Mucosa of descending colon (tissue), 3 donors: ENCODE measurements around the gene REX1BD. TPM values are rescaled to one million over a fixed set of nuclear protein-coding genes. Genes with fewer than 3 reads are reported as not detected.
A peak's percentile ranks its signal among the peaks of the same experiment; 100 is the strongest.
"Not testable (repeated sequence)": the region's sequence is repeated elsewhere in the genome, so short reads cannot be mapped to it uniquely, and the experiment has no call there.

Experiments used
- ATAC-seq: fragments of 200-7000 bp; cut with Tn5 transposase; one replicate; pipeline ENCODE4 v1.9.1; 2020; ENCODE audit warnings: mild to moderate bottlenecking, moderate library complexity
- DNase-seq, 3 donors: peaks; one replicate each; pipeline ENCODE4 v3.0.0-alpha.2; 2020
- H3K36me3 ChIP-seq: fragments of 200-600 bp; one replicate; pipeline ENCODE4 v1.8.0; 2021; ENCODE audit warnings: low read depth, mild to moderate bottlenecking
- H3K4me1 ChIP-seq: fragments of 200-600 bp; one replicate; pipeline ENCODE4 v1.8.0; 2021; ENCODE audit warnings: low read depth, mild to moderate bottlenecking
- H3K4me3 ChIP-seq: fragments of 200-600 bp; one replicate; pipeline ENCODE4 v1.8.0; 2021; ENCODE audit warnings: mild to moderate bottlenecking
- H3K9me3 ChIP-seq: fragments of 200-600 bp; one replicate; pipeline ENCODE4 v1.8.0; 2021; ENCODE audit warnings: mild to moderate bottlenecking
- CTCF ChIP-seq: fragments of 200-600 bp; IDR thresholded peaks from one replicate; pipeline ENCODE4 v1.8.0; 2022; ENCODE audit warnings: antibody characterized with exemption, mild to moderate bottlenecking
- intact Hi-C, 2 donors: fragments of 100-400 bp; cut with DNase I in 1 of 2; cut with micrococcal nuclease in 1 of 2; formaldehyde crosslinking; loops; one replicate each; pipeline versions ENCODE4 v1.11.0 to v1.11.1; 2022; cut with DNase I, micrococcal nuclease
- long read RNA-seq, 2 donors: library from polyadenylated mRNA; unstranded; transcript quantifications; one replicate each; pipeline ENCODE4 v2.0.0, GENCODE V29; 2019 to 2021
- total RNA-seq, 3 donors: library from RNA; stranded (reverse); fragmentation: NEBNext Ultra II Directional in 2 of 3; extraction: Animal tissue kit (Norgen Biotek cat#: 25700) in 2 of 3; gene quantifications; one replicate each; pipeline versions ENCODE4 v1.2.1 to v1.2.4, GENCODE V29; 2021 to 2023
- donor health status: DM: no; HTN: no; CAD: no; lungs with moderate emphysema.
- donor health status: DM: no; HTN: no; CAD: no.
- donor health status: DM: no; HTN: yes; CAD: no.

REX1BD gene
- total RNA-seq, result 10 to 100 TPM; 48.2 to 55.4 (median 49.3) TPM
- long read RNA-seq, donor 1, transcript REX1BD-205 (4 exons, 1,081 nt), result minor isoform, 12 of 78 reads
- long read RNA-seq, donor 1, transcript REX1BD-201 (5 exons, 839 nt), result major isoform, 21 of 78 reads
- long read RNA-seq, donor 1, transcript REX1BD-202 (5 exons, 702 nt), result minor isoform, 10 of 78 reads
- long read RNA-seq, donor 1, partial matches to known transcripts, result 30 of 78 reads
- long read RNA-seq, donor 1, other reads (novel, unspliced or antisense), result 0 of 78 reads
- long read RNA-seq, donor 2, transcript REX1BD-205 (4 exons, 1,081 nt), result minor isoform, 20 of 79 reads
- long read RNA-seq, donor 2, transcript REX1BD-201 (5 exons, 839 nt), result major isoform, 32 of 79 reads
- long read RNA-seq, donor 2, transcript REX1BD-202 (5 exons, 702 nt), result minor isoform, 15 of 79 reads
- long read RNA-seq, donor 2, partial matches to known transcripts, result 4 of 79 reads
- long read RNA-seq, donor 2, other reads (novel, unspliced or antisense), result 6 of 79 reads

GRCh38 chr19:18588611-18589379 is at the start of gene REX1BD:
Gene REX1BD (plus strand): TSS chr19:18588798. CDS start chr19:18588802, 4 bp downstream.
- intact Hi-C loops, result no loop called here
- ATAC-seq (peak; percentile 93), DNase-seq (peak; percentile 84 to 91 (median 89))
- no peaks in the 10 kb centered on the region for H3K36me3 ChIP-seq
- peak within 1 kb of the TSS; percentile 70 for H3K4me3 ChIP-seq
- TF ChIP-seq CTCF, result peak; percentile 84
- no peaks in the 10 kb centered on the region for H3K9me3 ChIP-seq
- H3K4me1 ChIP-seq, result peaks cover 12% of the 10 kb centered on the region

GRCh38 chr19:18539372-18539771 is 49.2 kb upstream of the REX1BD start:
- TF ChIP-seq CTCF, result no peak
- Histone ChIP-seq H3K9me3 (no peaks in the 10 kb centered on the region), H3K4me3 (no peak overlapping the region), H3K36me3 (no peaks in the 10 kb centered on the region), H3K4me1 (peaks cover 11% of the 10 kb centered on the region)
- no peak for DNase-seq
- ATAC-seq, result no peak
- intact Hi-C loops, result no loop called here

- H3K9me3 ChIP-seq, H3K36me3 ChIP-seq, ATAC-seq, H3K4me3 ChIP-seq, intact Hi-C loops, DNase-seq: not testable (repeated sequence)
- H3K4me1 ChIP-seq, result peaks cover 11% of the 10 kb centered on the region
Measured at GRCh38 chr19:18540200-18540599, 48.4 kb upstream of the REX1BD start.

GRCh38 chr19:18541258-18541991 is 47.2 kb upstream of the REX1BD start:
- TF ChIP-seq CTCF, result no peak
- no peaks in the 10 kb centered on the region for H3K36me3 ChIP-seq
- H3K4me3 ChIP-seq, result no peak overlapping the region
- intact Hi-C loops, result no loop called here
- ATAC-seq (no peak), DNase-seq (no peak)
- H3K9me3 ChIP-seq, result no peaks in the 10 kb centered on the region
- H3K4me1 ChIP-seq, result peaks cover 11% of the 10 kb centered on the region

- DNase-seq (no peak), ATAC-seq (no peak)
- no peak for TF ChIP-seq CTCF
- Histone ChIP-seq H3K9me3 (no peaks in the 10 kb centered on the region), H3K36me3 (no peaks in the 10 kb centered on the region), H3K4me1 (peaks cover 11% of the 10 kb centered on the region), H3K4me3 (peak overlapping the region; percentile 63)
- intact Hi-C loops, result no loop called here
Measured at GRCh38 chr19:18541992-18542940, 46.3 kb upstream of the REX1BD start.
